ENCODE measurements around the gene SPAG8.

Gene SPAG8

GRCh38 chr9:35763181-35763580 lies 48.9 kb downstream of the SPAG8 start:
- H3K36me3 ChIP-seq (replicated peaks; ENCODE audit: insufficient read depth, low read length): no peaks in the 10 kb centered on the region
- no peaks in the 10 kb centered on the region for H3K9me2 ChIP-seq (replicated peaks; ENCODE audit: insufficient read depth, low read length)
- H3K4me3 ChIP-seq (ENCODE audit: low read length): no peak overlapping the region
- H3K4me2 ChIP-seq (ENCODE audit: low read depth, low read length): no peak overlapping the region
- DNase-seq: no peak
- H3K27ac ChIP-seq (ENCODE audit: low read length): no peak overlapping the region
- H3K4me1 ChIP-seq (ENCODE audit: low read length): peaks cover 10% of the 10 kb centered on the region; the same call in 1 of the 2 replicates
- no peaks in the 10 kb centered on the region for H3K27me3 ChIP-seq (replicated peaks; ENCODE audit: insufficient read depth, low read length)
- H2AFZ ChIP-seq (ENCODE audit: low read length): no peak overlapping the region
- no peaks in the 10 kb centered on the region for H3K9me3 ChIP-seq (replicated peaks; ENCODE audit: insufficient read depth, low read length)
- TF ChIP-seq CTCF (IDR thresholded peaks at IDR 0.05; ENCODE audit: low read length): no peak
- no peak for TF ChIP-seq EZH2phosphoT487 (IDR thresholded peaks at IDR 0.05; ENCODE audit: low read length)
- no peak for TF ChIP-seq EZH2 (optimal IDR thresholded peaks at IDR 0.05; ENCODE audit: low read depth, low read length)
- no peaks in the 10 kb centered on the region for H4K20me1 ChIP-seq (ENCODE audit: insufficient read depth, low read length)
- H3F3A ChIP-seq (ENCODE audit: insufficient read depth, low read length): no peaks in the 10 kb centered on the region
- H3K9ac ChIP-seq (ENCODE audit: low read length): no peak overlapping the region
- H3K79me2 ChIP-seq (ENCODE audit: low read length): peaks cover 63% of the 10 kb centered on the region

- no peak overlapping the region for H3K4me2 ChIP-seq (ENCODE audit: low read depth, low read length)
- TF ChIP-seq EZH2 (optimal IDR thresholded peaks at IDR 0.05; ENCODE audit: low read depth, low read length): no peak
- no peak for TF ChIP-seq EZH2phosphoT487 (IDR thresholded peaks at IDR 0.05; ENCODE audit: low read length)
- no peak for TF ChIP-seq CTCF (IDR thresholded peaks at IDR 0.05; ENCODE audit: low read length)
- no peaks in the 10 kb centered on the region for H3K36me3 ChIP-seq (replicated peaks; ENCODE audit: insufficient read depth, low read length)
- no peak for DNase-seq
- H4K20me1 ChIP-seq (ENCODE audit: insufficient read depth, low read length): no peaks in the 10 kb centered on the region
- H2AFZ ChIP-seq (ENCODE audit: low read length): no peak overlapping the region
- no peak overlapping the region for H3K4me3 ChIP-seq (ENCODE audit: low read length)
- no peaks in the 10 kb centered on the region for H3K27me3 ChIP-seq (replicated peaks; ENCODE audit: insufficient read depth, low read length)
- H3K9ac ChIP-seq (ENCODE audit: low read length): no peak overlapping the region
- H3K9me3 ChIP-seq (replicated peaks; ENCODE audit: insufficient read depth, low read length): no peaks in the 10 kb centered on the region
- no peak overlapping the region for H3K27ac ChIP-seq (ENCODE audit: low read length)
- H3F3A ChIP-seq (ENCODE audit: insufficient read depth, low read length): peaks cover 13% of the 10 kb centered on the region; the same call in 1 of the 2 replicates
- H3K9me2 ChIP-seq (replicated peaks; ENCODE audit: insufficient read depth, low read length): no peaks in the 10 kb centered on the region
- H3K4me1 ChIP-seq (ENCODE audit: low read length): peaks cover 20% of the 10 kb centered on the region
- peaks cover 69% of the 10 kb centered on the region for H3K79me2 ChIP-seq (ENCODE audit: low read length)
Observed at GRCh38 chr9:35760651-35761050, 51.4 kb downstream of the SPAG8 start.

GRCh38 chr9:35759795-35760194 lies 52.3 kb downstream of the SPAG8 start:
- no peaks in the 10 kb centered on the region for H3K9me3 ChIP-seq (replicated peaks; ENCODE audit: insufficient read depth, low read length)
- TF ChIP-seq EZH2 (optimal IDR thresholded peaks at IDR 0.05; ENCODE audit: low read depth, low read length) (no peak), CTCF (IDR thresholded peaks at IDR 0.05; ENCODE audit: low read length) (no peak), EZH2phosphoT487 (IDR thresholded peaks at IDR 0.05; ENCODE audit: low read length) (no peak)
- H3K4me3 ChIP-seq (ENCODE audit: low read length): no peak overlapping the region
- no peaks in the 10 kb centered on the region for H3K27me3 ChIP-seq (replicated peaks; ENCODE audit: insufficient read depth, low read length)
- H3K9me2 ChIP-seq (replicated peaks; ENCODE audit: insufficient read depth, low read length): no peaks in the 10 kb centered on the region
- H3K9ac ChIP-seq (ENCODE audit: low read length): no peak overlapping the region
- no peaks in the 10 kb centered on the region for H3K36me3 ChIP-seq (replicated peaks; ENCODE audit: insufficient read depth, low read length)
- H2AFZ ChIP-seq (ENCODE audit: low read length): no peak overlapping the region
- no peak overlapping the region for H3K4me2 ChIP-seq (ENCODE audit: low read depth, low read length)
- peaks cover 65% of the 10 kb centered on the region for H3K79me2 ChIP-seq (ENCODE audit: low read length)
- no peak for DNase-seq
- peaks cover 13% of the 10 kb centered on the region; the same call in 1 of the 2 replicates for H3F3A ChIP-seq (ENCODE audit: insufficient read depth, low read length)
- H4K20me1 ChIP-seq (ENCODE audit: insufficient read depth, low read length): no peaks in the 10 kb centered on the region
- peaks cover 20% of the 10 kb centered on the region for H3K4me1 ChIP-seq (ENCODE audit: low read length)
- H3K27ac ChIP-seq (ENCODE audit: low read length): no peak overlapping the region

Data from MM.1S (cell line).